GM12875 (cell line): Measurements from ENCODE around the gene LDLRAD4.

Experiments used
- H3K4me3 ChIP-seq: one replicate; pipeline ENCODE4 v1.5.1; 2011; ENCODE audit warnings: low read depth, low read length, control low read depth
- TF ChIP-seq, protein P1 (sequence below): IDR thresholded peaks from 2 replicates; pipeline ENCODE4 v1.5.1; 2011; ENCODE audit warnings: low read depth, mild to moderate bottlenecking, control low read depth, inconsistent platforms, low read length, moderate library complexity, borderline replicate concordance; ENCODE audit not compliant: insufficient read depth

LDLRAD4 gene

DNA sequence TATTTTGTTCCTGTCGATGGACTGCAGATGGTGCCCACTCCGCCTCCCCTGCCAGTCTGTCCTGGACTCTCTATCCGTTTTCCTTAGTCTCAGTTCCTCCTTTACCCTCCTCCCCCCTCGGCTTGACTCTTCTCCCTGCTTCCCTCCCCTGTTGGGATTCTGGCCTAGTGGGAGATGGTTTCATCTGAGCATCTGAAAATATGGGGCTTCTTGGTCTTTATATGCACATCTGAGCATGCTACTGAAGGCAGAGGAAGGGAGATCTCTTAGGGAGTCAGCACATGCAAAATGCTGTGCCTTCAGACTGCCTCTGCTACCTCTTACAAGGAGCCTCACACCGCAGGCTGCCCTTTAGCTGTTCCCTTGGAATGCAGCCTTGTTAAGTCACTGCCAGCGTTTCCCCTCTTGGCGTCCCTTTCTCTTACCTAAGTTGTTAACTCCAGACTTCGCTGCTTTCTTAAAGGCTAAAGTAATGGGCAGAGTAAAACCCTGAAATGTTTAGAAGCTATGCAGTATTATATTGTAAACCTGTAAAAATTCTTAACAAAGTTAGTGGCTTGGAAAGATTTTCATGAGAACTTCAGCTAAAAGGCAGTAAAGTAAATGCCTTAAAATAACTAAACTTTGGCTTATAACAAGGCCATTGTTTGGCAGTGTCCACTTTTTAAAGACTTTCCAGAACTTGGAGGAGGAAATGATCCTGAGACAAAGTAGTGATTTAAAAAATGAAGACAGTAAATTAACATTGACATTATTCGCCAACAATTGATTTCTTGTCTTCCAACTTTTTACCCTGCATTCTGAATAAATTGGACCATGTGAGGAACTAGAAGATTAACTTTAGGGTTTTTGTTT lies 49.8 kb downstream of the LDLRAD4 start:
- TF ChIP-seq, protein P1, sequence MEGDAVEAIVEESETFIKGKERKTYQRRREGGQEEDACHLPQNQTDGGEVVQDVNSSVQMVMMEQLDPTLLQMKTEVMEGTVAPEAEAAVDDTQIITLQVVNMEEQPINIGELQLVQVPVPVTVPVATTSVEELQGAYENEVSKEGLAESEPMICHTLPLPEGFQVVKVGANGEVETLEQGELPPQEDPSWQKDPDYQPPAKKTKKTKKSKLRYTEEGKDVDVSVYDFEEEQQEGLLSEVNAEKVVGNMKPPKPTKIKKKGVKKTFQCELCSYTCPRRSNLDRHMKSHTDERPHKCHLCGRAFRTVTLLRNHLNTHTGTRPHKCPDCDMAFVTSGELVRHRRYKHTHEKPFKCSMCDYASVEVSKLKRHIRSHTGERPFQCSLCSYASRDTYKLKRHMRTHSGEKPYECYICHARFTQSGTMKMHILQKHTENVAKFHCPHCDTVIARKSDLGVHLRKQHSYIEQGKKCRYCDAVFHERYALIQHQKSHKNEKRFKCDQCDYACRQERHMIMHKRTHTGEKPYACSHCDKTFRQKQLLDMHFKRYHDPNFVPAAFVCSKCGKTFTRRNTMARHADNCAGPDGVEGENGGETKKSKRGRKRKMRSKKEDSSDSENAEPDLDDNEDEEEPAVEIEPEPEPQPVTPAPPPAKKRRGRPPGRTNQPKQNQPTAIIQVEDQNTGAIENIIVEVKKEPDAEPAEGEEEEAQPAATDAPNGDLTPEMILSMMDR, result no peak
- no peak overlapping the region for H3K4me3 ChIP-seq

DNA sequence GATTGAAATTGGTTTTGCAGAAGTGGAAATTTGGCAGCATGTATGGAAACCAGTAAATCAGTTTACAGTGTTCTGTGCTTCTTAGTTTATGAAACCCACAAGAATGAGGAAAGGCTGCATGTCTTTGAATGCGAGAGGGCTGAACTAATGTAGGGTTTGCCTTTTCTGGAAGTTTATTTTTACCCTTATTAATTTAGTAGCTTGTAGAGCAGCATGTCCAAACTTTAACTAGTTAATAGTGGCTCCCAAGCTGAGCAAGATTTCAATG lies 50.4 kb downstream of the LDLRAD4 start:
- H3K4me3 ChIP-seq, result no peak overlapping the region
- TF ChIP-seq, protein P1, result no peak

DNA sequence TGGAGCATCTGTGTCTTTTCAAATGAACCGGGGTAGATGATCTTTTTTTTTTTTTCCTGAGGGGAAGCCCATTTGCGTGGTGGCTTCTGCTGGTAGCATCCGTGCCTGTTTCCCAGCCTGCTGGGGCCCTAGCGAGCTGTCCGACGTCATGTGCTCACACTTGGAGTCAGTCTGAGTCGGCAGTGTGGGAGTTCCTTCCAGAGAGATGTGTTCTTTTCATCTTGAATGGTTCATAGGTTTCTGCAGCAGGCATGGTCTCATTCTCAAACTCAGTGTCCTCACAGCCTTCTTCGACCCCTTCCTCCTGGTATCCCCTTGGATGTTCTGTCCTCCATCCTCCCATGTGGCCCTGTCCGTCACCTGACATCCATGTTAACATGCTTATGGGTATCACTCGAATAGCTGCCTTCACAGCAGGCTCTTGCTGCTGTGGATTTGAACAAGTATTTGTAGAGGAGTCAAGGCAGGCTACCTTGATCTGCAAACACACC lies 51.0 kb downstream of the LDLRAD4 start:
- no peak overlapping the region for H3K4me3 ChIP-seq
- TF ChIP-seq, protein P1, result no peak

DNA sequence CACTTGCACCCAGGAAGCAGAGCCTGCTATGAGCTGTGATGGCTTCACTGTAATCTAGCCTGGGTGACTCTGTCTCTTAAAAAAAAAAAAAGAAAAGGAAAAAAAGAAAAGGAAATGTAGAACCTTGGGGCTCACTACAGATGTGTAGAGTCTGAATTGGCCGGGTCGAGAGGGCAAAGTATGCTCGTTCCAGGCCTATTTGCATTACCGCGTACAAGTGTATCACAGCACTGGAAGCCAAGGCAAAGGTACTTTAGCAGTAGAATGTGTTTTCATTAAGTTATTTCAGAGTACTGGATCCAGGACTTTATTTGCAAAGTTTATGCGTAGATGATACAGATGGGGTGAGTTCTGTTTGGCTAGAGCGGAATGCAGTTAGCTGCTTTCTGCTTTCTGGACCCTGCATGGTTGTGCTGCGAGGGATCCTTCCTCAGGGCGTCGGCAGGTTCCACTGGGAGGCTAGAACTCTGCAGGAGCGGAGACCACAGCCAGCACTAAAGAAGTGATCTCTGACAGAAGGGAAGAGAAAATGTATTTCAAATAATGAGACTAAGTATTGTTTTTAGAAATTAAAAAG lies 51.8 kb downstream of the LDLRAD4 start:
- TF ChIP-seq, protein P1, result no peak
- no peak overlapping the region for H3K4me3 ChIP-seq

DNA sequence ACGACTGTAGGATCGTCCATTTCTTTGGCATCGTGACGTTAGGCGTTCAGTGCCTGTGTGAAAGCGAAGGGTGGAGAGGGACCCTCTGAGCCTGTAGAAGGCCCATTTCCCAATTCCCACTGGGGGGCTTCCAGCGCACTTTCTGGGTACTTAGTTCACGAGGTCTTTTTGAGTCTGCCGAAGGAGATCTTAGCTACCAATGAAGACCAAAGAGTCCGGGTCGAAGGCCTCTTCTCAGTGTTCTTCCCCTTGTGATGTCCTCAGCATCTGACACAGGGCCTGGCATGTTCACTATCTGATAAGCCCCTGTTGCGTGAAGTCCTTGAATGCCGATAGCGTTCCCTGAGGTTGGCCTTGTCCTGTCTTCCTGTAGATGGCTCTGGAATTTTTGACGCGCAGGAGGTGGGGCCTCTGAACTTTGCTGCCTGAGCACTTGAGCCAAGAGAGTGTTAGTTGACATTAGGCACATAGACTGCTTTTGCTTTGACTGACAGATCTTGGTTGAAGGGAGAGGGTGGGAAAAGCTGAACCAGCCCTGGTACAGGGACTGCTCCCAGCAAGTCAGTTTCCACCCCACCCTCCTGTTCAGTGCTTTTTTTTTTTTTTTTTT lies 52.8 kb downstream of the LDLRAD4 start:
- TF ChIP-seq, protein P1, result no peak

DNA sequence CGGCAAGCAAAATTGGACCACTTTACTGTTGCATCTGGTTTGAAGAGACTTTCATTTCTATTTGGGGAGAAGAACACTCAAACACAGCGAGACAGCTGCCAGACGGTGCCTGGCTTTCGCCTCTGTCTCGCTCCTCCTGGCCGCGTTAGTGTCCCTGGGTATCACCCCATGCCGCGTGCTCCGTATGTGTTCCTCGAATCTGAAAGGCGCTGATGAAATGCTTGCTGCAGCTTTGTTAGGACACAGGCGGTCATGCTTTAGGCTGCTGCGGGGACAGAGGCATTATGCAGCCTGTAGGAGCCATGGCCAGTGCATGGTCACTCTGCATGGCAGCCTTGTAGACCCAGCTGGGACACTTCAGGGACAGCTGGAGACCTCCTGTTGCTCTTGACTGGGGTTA lies 53.9 kb downstream of the LDLRAD4 start:
- TF ChIP-seq, protein P1, result no peak
- H3K4me3 ChIP-seq, result no peak overlapping the region

More for the DNA sequence above, 52.8 kb downstream of the LDLRAD4 start:
- no peak overlapping the region for H3K4me3 ChIP-seq
